ENCODE results near the gene IRF1. TPM values are rescaled to one million over a fixed set of nuclear protein-coding genes. Genes with fewer than 3 reads are reported as not detected.
"Not testable (repeated sequence)": the region's sequence is repeated elsewhere in the genome, so short reads cannot be mapped to it uniquely, and the experiment has no call there.

Gene IRF1
- total RNA-seq, 2 donors from 2014 or later = 12.2 to 15.5 TPM

DNA sequence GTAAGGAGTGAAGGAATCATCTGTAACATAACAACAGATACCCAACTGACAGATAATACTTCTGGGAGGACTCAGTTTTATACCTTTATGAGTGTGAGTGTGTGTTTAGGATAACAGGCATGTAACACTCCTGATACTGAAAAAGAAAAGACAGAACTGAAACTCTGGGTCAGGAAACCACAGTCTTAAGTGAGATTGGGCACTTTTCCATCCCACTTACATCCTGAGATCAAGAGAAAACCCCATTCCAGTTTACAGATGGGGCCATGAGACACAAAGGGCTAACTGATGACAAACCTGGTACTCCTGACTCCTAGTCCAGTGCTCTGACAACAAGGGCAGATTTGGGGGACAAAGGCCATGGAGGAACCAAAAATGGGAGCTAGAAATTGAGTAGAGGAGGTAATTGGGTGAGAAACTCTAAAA is 34.7 kb upstream of the IRF1 start:
- DNase-seq (no peak), ATAC-seq (no peak)
- Histone ChIP-seq H3K27me3 (no peaks in the 10 kb centered on the region), H3K36me3 (replicated peaks in 1 of 2; ENCODE audit: insufficient read depth in 1 of 2, low read depth in 2 of 2) (no peaks in the 10 kb centered on the region), H3K27ac (no peak overlapping the region), H3K9me3 (no peaks in the 10 kb centered on the region), H3K4me3 (no peak overlapping the region), H3K4me1 (no peaks in the 10 kb centered on the region)
- intact Hi-C loops (cut with DNase I) = no loop called here
- no peak for TF ChIP-seq POLR2A (IDR thresholded peaks at IDR 0.05)
- TF ChIP-seq, protein P1, sequence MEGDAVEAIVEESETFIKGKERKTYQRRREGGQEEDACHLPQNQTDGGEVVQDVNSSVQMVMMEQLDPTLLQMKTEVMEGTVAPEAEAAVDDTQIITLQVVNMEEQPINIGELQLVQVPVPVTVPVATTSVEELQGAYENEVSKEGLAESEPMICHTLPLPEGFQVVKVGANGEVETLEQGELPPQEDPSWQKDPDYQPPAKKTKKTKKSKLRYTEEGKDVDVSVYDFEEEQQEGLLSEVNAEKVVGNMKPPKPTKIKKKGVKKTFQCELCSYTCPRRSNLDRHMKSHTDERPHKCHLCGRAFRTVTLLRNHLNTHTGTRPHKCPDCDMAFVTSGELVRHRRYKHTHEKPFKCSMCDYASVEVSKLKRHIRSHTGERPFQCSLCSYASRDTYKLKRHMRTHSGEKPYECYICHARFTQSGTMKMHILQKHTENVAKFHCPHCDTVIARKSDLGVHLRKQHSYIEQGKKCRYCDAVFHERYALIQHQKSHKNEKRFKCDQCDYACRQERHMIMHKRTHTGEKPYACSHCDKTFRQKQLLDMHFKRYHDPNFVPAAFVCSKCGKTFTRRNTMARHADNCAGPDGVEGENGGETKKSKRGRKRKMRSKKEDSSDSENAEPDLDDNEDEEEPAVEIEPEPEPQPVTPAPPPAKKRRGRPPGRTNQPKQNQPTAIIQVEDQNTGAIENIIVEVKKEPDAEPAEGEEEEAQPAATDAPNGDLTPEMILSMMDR (IDR thresholded peaks at IDR 0.05) = no peak

- intact Hi-C loops (cut with DNase I); H3K27me3 ChIP-seq; DNase-seq; H3K9me3 ChIP-seq; H3K36me3 ChIP-seq (replicated peaks in 1 of 2; ENCODE audit: insufficient read depth in 1 of 2, low read depth in 2 of 2); H3K4me1 ChIP-seq; ATAC-seq; H3K4me3 ChIP-seq; H3K27ac ChIP-seq: not testable (repeated sequence)
- WGBS, 2 donors = 82 to 85% methylated on average over 5 of the region's 5 CpGs
These were observed 34.3 kb upstream of the IRF1 start for GRCh38 chr5:132524877-132525276.

DNA sequence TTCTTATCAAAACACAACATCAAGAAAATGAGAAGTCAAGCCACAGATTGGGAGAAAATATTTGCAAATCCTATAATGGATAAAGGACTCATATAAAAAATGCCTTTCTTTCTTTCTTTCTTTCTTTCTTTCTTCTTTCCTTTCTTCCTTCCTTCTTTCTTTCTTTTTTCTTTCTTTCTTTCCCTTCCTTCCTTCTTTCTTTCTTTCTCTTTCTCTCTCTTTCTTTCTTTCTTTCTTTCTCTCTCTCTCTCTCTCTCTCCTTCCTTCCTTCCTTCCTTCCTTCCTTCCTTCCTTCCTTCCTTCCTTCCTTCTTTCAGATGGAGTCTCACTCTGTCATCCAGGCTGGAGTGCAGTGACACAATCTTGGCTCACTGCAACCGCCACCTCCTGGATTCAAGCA is 31.5 kb upstream of the IRF1 start:
- intact Hi-C loops (cut with DNase I); H3K9me3 ChIP-seq; H3K36me3 ChIP-seq (replicated peaks in 1 of 2; ENCODE audit: insufficient read depth in 1 of 2, low read depth in 2 of 2); ATAC-seq; H3K4me3 ChIP-seq; H3K4me1 ChIP-seq; H3K27me3 ChIP-seq; H3K27ac ChIP-seq; DNase-seq: not testable (repeated sequence)
- 92 to 100% methylated on average over 1 of the region's 1 CpG for WGBS, 2 donors

DNA sequence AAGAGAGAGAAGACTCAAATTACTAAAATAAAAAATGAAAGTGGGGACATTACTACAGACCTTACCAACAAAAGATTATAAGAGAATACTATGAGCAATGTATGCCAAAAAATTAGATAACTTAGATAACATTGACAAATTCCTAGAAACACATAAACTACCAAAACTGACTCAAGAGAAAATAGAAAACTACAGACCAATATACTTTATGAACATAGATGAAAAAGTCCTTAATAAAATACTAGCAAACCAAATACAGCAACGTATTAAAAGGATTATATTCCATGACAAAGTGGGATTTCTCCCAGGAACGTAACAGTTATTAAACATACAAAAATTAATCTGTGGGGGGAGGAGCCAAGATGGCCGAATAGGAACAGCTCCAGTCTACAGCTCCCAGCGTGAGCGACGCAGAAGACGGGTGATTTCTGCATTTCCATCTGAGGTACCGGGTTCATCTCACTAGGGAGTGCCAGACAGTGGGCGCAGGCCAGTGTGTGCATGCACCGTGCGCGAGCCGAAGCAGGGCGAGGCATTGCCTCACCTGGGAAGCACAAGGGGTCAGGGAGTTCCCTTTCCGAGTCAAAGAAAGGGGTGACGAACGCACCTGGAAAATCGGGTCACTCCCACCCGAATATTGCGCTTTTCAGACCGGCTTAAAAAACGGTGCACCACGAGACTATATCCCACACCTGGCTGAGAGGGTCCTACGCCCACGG is 23.2 kb upstream of the IRF1 start:
- H3K4me3 ChIP-seq; ATAC-seq; H3K4me1 ChIP-seq; H3K9me3 ChIP-seq; intact Hi-C loops (cut with DNase I); H3K27ac ChIP-seq; H3K27me3 ChIP-seq; DNase-seq; H3K36me3 ChIP-seq (replicated peaks in 1 of 2; ENCODE audit: insufficient read depth in 1 of 2, low read depth in 2 of 2): not testable (repeated sequence)
- WGBS, 2 donors = 88 to 91% methylated on average over 8 to 13 of the region's 25 CpGs

DNA sequence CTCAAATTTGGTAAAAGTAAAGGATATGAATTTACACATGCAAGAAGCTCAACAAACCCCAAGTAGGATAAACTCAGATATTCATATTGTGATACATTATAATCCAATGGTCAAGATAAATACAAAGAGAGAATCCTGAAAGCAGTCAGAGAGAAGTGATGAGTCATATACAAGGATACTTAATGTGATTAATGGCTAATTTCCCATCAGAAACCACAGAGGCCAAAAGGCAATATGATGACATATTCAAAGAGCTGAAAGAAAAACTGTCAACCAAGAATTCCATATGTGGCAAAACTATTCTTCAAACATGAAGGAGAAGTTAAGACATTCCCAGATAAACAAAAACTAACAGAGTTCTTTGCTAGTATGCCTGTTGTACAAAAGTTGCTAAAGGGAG is 19.5 kb upstream of the IRF1 start:
- H3K9me3 ChIP-seq = no peaks in the 10 kb centered on the region
- TF ChIP-seq, protein P1 (IDR thresholded peaks at IDR 0.05) = no peak
- no peak for TF ChIP-seq POLR2A (IDR thresholded peaks at IDR 0.05)
- ATAC-seq (no peak), DNase-seq (no peak)
- intact Hi-C loops (cut with DNase I) = no loop called here
- no peak overlapping the region for H3K4me3 ChIP-seq
- no peak overlapping the region for H3K27ac ChIP-seq
- no peaks in the 10 kb centered on the region for H3K27me3 ChIP-seq
- H3K36me3 ChIP-seq (replicated peaks in 1 of 2; ENCODE audit: insufficient read depth in 1 of 2, low read depth in 2 of 2) = no peaks in the 10 kb centered on the region
- H3K4me1 ChIP-seq = peaks cover 8% of the 10 kb centered on the region

- Histone ChIP-seq H3K4me3 (no peak overlapping the region), H3K27ac (no peak overlapping the region), H3K9me3 (no peaks in the 10 kb centered on the region), H3K36me3 (replicated peaks in 1 of 2; ENCODE audit: insufficient read depth in 1 of 2, low read depth in 2 of 2) (no peaks in the 10 kb centered on the region), H3K4me1 (peaks cover 22% of the 10 kb centered on the region), H3K27me3 (no peaks in the 10 kb centered on the region)
- peak; percentile 38 for ATAC-seq
- 32 to 53% methylated on average over 1 of the region's 1 CpG for WGBS, 2 donors
- intact Hi-C loops (cut with DNase I) = no loop called here
- DNase-seq = peak in 1 of 4 donors; percentile 41
- TF ChIP-seq POLR2A (IDR thresholded peaks at IDR 0.05) = no peak
- TF ChIP-seq, protein P1 (IDR thresholded peaks at IDR 0.05) = peak in 5 of 7 experiments; percentile 22 to 45 (median 36)
These were observed 15.6 kb upstream of the IRF1 start for GRCh38 chr5:132506094-132506692.
